Activated CD8-positive, alpha-beta memory T cell treated with anti-CD3 and anti-CD28 coated beads, Interleukin-2, amount 10 ng/mL, durations not matched to agents 7 days and 5 days (primary cell): ENCODE data around the gene SEL1L. TPM values are rescaled to one million over a fixed set of nuclear protein-coding genes. Genes with fewer than 3 reads are reported as not detected.
"Not testable (repeated sequence)": the region's sequence is repeated elsewhere in the genome, so short reads cannot be mapped to it uniquely, and the experiment has no call there.

ENCODE experiments used
- ATAC-seq: fragments of 150-1000 bp; cut with Tn5 transposase; one replicate; pipeline ENCODE4 v1.10.0; 2021; ENCODE audit warnings: moderate library complexity
- CTCF ChIA-PET: fragments of 350-600 bp; sonication (Branson Sonifier 250); formaldehyde crosslinking; loops from one replicate; lab custom pipeline; 2021; ENCODE audit warnings: antibody characterized with exemption; lab: Charles Lee
- DNase-seq: peaks from one replicate; pipeline ENCODE4 v3.0.0-alpha.2; 2020
- H3K27ac Mint-ChIP-seq: one replicate; pipeline ENCODE4 v1.8.0; 2021; ENCODE audit warnings: mild to moderate bottlenecking, mixed read lengths
- H3K27me3 Mint-ChIP-seq: one replicate; pipeline ENCODE4 v1.8.0; 2021; ENCODE audit warnings: mixed read lengths
- H3K36me3 Mint-ChIP-seq: one replicate; pipeline ENCODE4 v1.8.0; 2021; ENCODE audit warnings: mild to moderate bottlenecking, mixed read lengths
- H3K4me1 Mint-ChIP-seq: one replicate; pipeline ENCODE4 v1.8.0; 2021; ENCODE audit warnings: mixed read lengths
- H3K4me3 Mint-ChIP-seq: one replicate; pipeline ENCODE4 v1.8.0; 2021; ENCODE audit warnings: mild to moderate bottlenecking, moderate library complexity, mixed read lengths
- H3K9me3 Mint-ChIP-seq: one replicate; pipeline ENCODE4 v1.8.0; 2022; ENCODE audit warnings: low read depth, mixed read lengths
- total RNA-seq, 2 experiments: library from RNA; stranded (reverse); gene quantifications; one replicate each; pipeline ENCODE4 v1.2.3, GENCODE V29; 2021

Gene SEL1L
- total RNA-seq, 2 experiments from 2014 or later: 59.0 to 65.3 TPM

DNA sequence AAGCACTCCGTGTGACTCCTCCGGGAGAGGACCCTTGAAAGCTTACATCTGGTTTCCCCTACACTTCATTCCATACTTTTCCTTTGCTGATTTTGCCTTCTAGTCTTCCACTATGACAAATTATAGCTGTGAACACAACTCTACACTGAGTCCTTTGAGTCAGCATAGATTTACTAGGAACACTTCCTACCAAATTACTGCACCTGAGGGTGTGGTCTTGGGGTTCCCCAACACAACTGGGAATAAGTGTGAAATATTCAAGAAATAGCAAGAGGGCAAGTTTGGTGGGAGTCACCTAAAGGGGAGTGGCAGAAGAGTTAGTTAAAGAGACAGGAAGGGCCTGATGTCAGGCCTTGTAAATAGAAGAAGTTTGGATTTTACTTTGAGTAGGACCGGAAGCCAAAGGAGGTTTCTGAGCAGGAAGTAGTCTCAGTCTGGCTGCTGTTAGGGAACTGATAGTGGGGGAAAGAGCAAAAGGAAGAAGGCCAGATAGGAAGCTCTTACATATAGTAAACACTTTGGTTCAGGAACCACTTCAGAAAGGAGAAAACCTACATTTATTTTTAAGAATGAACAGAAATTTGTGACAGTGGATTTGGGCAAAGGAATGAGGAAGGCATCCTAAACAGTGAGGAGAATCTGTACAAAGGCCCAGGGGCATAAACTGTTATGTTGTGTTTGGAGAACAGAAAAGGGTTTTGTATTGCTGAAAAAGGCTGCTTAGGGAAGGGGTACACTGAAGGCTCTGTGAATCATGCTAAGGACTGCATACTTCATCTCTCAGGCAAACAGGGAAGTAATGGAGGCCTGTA, 14.2 kb downstream of the SEL1L start:
- DNase-seq (no peak), ATAC-seq (peak; percentile 79)
- Mint-ChIP-seq H3K27me3 (no peaks in the 10 kb centered on the region), H3K36me3 (peaks cover 54% of the 10 kb centered on the region), H3K9me3 (no peaks in the 10 kb centered on the region), H3K4me3 (peak overlapping the region; percentile 18), H3K4me1 (peaks cover 37% of the 10 kb centered on the region), H3K27ac (peak overlapping the region; percentile 81)
- CTCF ChIA-PET: no interaction called here

DNA sequence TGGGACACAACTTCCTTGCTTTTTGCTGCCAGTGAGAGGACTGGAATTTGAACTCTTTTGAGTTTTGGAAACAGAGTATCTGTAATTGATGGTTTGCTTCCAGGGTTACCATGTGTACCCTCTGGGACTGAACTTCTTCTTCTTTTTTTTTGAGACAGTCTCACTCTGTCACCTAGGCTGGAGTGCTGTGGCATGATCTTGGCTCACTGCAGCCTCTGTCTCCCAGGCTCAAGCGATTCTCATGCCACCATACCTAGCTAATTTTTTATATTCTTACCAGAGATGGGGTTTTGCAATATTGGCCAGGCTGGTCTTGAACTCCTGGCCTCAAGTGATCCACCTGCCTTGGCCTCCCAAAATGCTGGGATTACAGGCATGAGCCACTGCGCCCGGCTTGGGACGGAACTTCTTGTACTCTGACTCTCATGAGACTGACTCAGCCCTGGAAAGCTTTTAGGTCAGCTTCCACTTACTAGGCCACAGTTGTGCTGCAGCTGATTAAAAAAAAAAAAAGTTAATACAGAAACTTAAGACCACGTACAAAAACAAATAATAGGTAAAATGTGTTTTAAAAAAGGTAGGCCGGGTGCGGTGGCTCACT, 15.8 kb downstream of the SEL1L start:
- H3K27ac Mint-ChIP-seq: no peak overlapping the region
- CTCF ChIA-PET: interaction anchor here (1.0 kb wide), 1 partner anchor 65 kb away, joined by 3 read pairs; no protein-coding TSS in a partner anchor
- H3K36me3 Mint-ChIP-seq: peaks cover 57% of the 10 kb centered on the region
- H3K4me1 Mint-ChIP-seq: peaks cover 23% of the 10 kb centered on the region
- DNase-seq (no peak), ATAC-seq (no peak)
- H3K4me3 Mint-ChIP-seq: no peak overlapping the region
- no peaks in the 10 kb centered on the region for H3K27me3 Mint-ChIP-seq
- H3K9me3 Mint-ChIP-seq: no peaks in the 10 kb centered on the region

- no peak overlapping the region for H3K27ac Mint-ChIP-seq
- no peaks in the 10 kb centered on the region for H3K9me3 Mint-ChIP-seq
- no peak for ATAC-seq
- DNase-seq: no peak
- H3K36me3 Mint-ChIP-seq: peaks cover 54% of the 10 kb centered on the region
- peaks cover 20% of the 10 kb centered on the region for H3K4me1 Mint-ChIP-seq
- no peak overlapping the region for H3K4me3 Mint-ChIP-seq
- no peaks in the 10 kb centered on the region for H3K27me3 Mint-ChIP-seq
- CTCF ChIA-PET: interaction anchor here (1.0 kb wide), 1 partner anchor 64 kb away, joined by 3 read pairs; no protein-coding TSS in a partner anchor
Measured at GRCh38 chr14:81516986-81517797, 16.5 kb downstream of the SEL1L start.

DNA sequence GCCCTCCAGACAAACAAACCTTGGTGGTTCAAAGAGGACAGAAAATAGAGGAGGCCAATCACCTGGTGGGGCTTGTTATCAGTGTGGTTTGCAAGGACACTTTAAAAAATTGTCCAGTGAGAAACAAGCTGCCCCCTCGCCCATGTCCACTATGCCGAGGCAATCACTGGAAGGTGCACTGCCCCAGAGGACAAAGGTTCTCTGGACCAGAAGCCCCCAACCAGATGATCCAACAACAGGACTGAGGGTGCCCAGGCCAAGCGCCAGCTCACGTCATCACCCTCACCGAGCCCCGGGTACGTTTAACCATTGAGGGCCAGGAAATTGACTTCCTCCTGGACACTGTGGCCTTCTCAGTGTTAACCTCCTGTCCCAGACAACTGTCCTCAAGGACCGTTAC, 17.7 kb downstream of the SEL1L start:
- H3K4me3 Mint-ChIP-seq, H3K27me3 Mint-ChIP-seq, ATAC-seq, H3K9me3 Mint-ChIP-seq, H3K27ac Mint-ChIP-seq, CTCF ChIA-PET, DNase-seq: not testable (repeated sequence)
- peaks cover 48% of the 10 kb centered on the region for H3K36me3 Mint-ChIP-seq
- peaks cover 18% of the 10 kb centered on the region for H3K4me1 Mint-ChIP-seq

GRCh38 chr14:81512826-81513225, 20.8 kb downstream of the SEL1L start:
- H3K4me1 Mint-ChIP-seq, H3K9me3 Mint-ChIP-seq, ATAC-seq, CTCF ChIA-PET, DNase-seq, H3K27me3 Mint-ChIP-seq, H3K27ac Mint-ChIP-seq, H3K4me3 Mint-ChIP-seq: not testable (repeated sequence)
- peaks cover 52% of the 10 kb centered on the region for H3K36me3 Mint-ChIP-seq

- DNase-seq: no peak
- Mint-ChIP-seq H3K36me3 (peaks cover 62% of the 10 kb centered on the region), H3K9me3 (no peaks in the 10 kb centered on the region), H3K27me3 (no peaks in the 10 kb centered on the region), H3K4me3 (no peak overlapping the region), H3K4me1 (peaks cover 3% of the 10 kb centered on the region), H3K27ac (no peak overlapping the region)
- no peak for ATAC-seq
- CTCF ChIA-PET: no interaction called here
Measured at GRCh38 chr14:81511111-81511904, 22.3 kb downstream of the SEL1L start.

DNA sequence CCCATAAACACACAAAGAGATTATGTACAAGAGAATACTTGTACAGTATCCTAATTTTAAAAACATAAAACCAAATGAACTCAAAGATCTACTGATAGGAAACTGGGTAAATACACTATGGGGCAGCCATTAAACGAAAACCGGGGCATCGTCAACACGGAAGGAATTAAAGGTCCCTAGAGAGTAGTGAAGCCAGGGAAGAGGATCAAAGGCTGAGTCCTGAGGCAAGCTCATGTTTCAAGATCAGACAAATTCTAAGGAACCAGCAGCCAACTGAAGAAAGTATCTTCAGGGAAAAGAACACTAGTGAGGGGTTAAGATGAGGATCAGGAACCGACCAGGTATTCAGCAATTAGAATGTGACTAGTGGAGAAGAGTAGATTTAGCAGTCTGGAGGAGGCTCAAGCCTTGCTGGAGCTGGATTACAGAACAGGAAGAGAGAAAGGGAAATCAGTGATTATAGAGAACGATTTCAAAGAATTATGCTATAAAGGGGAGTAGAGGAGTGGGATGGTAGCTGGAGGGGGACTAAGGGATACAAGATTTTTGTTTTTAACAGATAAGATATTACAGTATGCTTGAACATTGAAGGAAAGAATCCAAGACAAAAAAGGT, 23.7 kb downstream of the SEL1L start:
- peaks cover 62% of the 10 kb centered on the region for H3K36me3 Mint-ChIP-seq
- no peaks in the 10 kb centered on the region for H3K9me3 Mint-ChIP-seq

GRCh38 chr14:81509321-81509720, 24.3 kb downstream of the SEL1L start:
- Mint-ChIP-seq H3K36me3 (peaks cover 62% of the 10 kb centered on the region), H3K9me3 (no peaks in the 10 kb centered on the region), H3K27ac (no peak overlapping the region), H3K4me1 (peaks cover 3% of the 10 kb centered on the region), H3K27me3 (no peaks in the 10 kb centered on the region), H3K4me3 (no peak overlapping the region)
- DNase-seq: no peak
- CTCF ChIA-PET: no interaction called here
- ATAC-seq: no peak

More for the DNA sequence above, 23.7 kb downstream of the SEL1L start:
- CTCF ChIA-PET: interaction anchor here (1.0 kb wide), 1 partner anchor 23 kb away, joined by 3 read pairs; no protein-coding TSS in a partner anchor
- no peaks in the 10 kb centered on the region for H3K27me3 Mint-ChIP-seq
- no peak for DNase-seq
- H3K4me1 Mint-ChIP-seq: peaks cover 3% of the 10 kb centered on the region
- no peak for ATAC-seq
- H3K27ac Mint-ChIP-seq: no peak overlapping the region
- no peak overlapping the region for H3K4me3 Mint-ChIP-seq

DNA sequence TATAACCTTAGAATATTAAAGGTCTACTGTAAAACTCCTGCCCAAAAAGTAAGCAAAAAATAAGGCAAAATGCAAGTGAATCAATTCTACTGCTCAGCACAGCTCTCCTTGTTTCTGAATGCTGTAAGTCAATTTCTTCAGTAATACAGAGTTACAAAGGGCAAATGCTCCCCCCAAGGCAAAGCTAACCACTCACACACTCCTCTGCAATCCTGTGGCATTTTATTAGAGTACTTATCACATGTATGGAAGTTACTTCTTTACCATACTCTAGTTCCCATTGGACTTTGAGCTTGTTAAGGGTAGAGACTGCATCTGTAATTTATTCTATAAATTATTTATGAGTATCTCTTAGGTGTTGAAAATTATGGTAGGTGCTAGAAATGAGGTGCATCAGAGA, 27.2 kb downstream of the SEL1L start:
- H3K4me3 Mint-ChIP-seq: no peak overlapping the region
- CTCF ChIA-PET: interaction anchor here (1.2 kb wide), 1 partner anchor 42 kb away, joined by 3 read pairs; no protein-coding TSS in a partner anchor

DNA sequence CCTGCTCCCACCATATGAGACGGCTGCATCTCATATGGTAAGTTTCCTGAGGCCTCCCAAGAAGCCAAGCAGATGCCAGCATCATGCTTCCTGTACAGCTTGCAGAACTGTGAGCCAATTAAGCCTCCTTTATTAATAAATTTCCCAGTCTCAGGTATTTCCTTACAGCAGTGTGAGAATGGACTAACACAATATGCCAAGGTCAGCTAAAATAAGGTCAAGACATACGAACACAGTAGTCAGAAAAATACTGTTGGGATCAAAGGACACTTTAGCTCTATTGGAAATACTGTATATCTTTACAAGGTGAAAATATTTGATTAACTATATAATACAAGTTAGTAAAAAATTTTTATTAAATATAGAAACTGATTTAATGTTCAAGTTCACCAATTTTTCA, 28.8 kb downstream of the SEL1L start:
- no peak overlapping the region for H3K27ac Mint-ChIP-seq
- DNase-seq (no peak), ATAC-seq (no peak)
- no peak overlapping the region for H3K4me3 Mint-ChIP-seq
- H3K9me3 Mint-ChIP-seq: no peaks in the 10 kb centered on the region
- CTCF ChIA-PET: no interaction called here
- H3K36me3 Mint-ChIP-seq: peaks cover 68% of the 10 kb centered on the region
- H3K4me1 Mint-ChIP-seq: peaks cover 3% of the 10 kb centered on the region
- H3K27me3 Mint-ChIP-seq: no peaks in the 10 kb centered on the region

More for the DNA sequence above, 27.2 kb downstream of the SEL1L start:
- H3K27ac Mint-ChIP-seq: no peak overlapping the region
- no peak for DNase-seq
- H3K9me3 Mint-ChIP-seq: no peaks in the 10 kb centered on the region
- ATAC-seq: no peak
- H3K27me3 Mint-ChIP-seq: no peaks in the 10 kb centered on the region
- peaks cover 63% of the 10 kb centered on the region for H3K36me3 Mint-ChIP-seq
- H3K4me1 Mint-ChIP-seq: peaks cover 3% of the 10 kb centered on the region

- peaks cover 54% of the 10 kb centered on the region for H3K36me3 Mint-ChIP-seq
- H3K9me3 Mint-ChIP-seq: no peaks in the 10 kb centered on the region
- peaks cover 28% of the 10 kb centered on the region for H3K4me1 Mint-ChIP-seq
- H3K27me3 Mint-ChIP-seq: no peaks in the 10 kb centered on the region
- H3K27ac Mint-ChIP-seq: peak overlapping the region; percentile 79
- ATAC-seq (no peak), DNase-seq (no peak)
- H3K4me3 Mint-ChIP-seq: no peak overlapping the region
- CTCF ChIA-PET: interaction anchor here (1.9 kb wide), 1 partner anchor 45 kb away, joined by 6 read pairs; no protein-coding TSS in a partner anchor
Measured at GRCh38 chr14:81485781-81486180, 47.9 kb downstream of the SEL1L start.

- H3K27me3 Mint-ChIP-seq: no peaks in the 10 kb centered on the region
- H3K9me3 Mint-ChIP-seq: no peaks in the 10 kb centered on the region
- peak; percentile 80 for DNase-seq
- H3K36me3 Mint-ChIP-seq: peaks cover 55% of the 10 kb centered on the region
- peak overlapping the region; percentile 20 for H3K4me3 Mint-ChIP-seq
- H3K4me1 Mint-ChIP-seq: peaks cover 32% of the 10 kb centered on the region
- CTCF ChIA-PET: interaction anchor here (0.9 to 1.1 kb wide), 2 partner anchors 9 to 21 kb away, joined by 3 read pairs; no protein-coding TSS in a partner anchor
- peak overlapping the region; percentile 79 for H3K27ac Mint-ChIP-seq
- ATAC-seq: peak; percentile 87
Measured at GRCh38 chr14:81485372-81485771, 48.3 kb downstream of the SEL1L start.
